NOMO-1 treated with dmso at 0.1 percent for 144 hours (cell line): ENCODE data around the gene SORBS1.

Experiments
- DNase-seq: peaks from one replicate; lab custom pipeline; 2025; ENCODE audit not compliant: unreplicated experiment; lab: John Stamatoyannopoulos, UW

SORBS1 gene

GRCh38 chr10:95517536-95518454, 43.4 kb downstream of the SORBS1 start:
- DNase-seq = no peak

DNA sequence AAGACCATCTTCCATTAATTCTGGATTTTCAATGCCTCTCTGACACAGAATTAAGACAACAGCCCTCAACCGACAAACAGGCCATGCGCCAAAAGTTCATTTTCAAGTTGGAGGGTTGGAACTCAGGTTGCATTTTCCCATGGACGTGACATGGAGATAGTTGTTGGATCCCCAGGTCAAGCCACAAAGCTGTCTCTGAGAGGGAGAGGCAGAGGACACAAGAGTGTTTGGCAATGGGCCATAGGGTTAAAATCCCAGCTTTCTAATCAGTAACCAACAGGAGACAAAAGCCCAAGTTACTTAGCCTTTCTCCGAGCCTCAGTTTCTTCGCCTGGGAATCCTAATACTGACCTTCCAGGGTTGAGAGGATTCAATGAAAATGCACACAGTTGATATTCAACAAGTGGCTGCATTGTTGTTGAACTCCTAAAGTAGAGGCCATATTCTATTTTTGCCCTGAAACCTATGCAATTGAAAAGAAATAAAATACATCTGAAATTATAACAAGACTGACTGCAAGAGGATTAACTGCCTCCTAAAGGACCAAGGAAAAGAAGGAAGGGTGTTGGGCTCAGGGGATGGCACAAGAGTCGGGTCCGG, 44.3 kb downstream of the SORBS1 start:
- no peak for DNase-seq

GRCh38 chr10:95513941-95514392, 47.2 kb downstream of the SORBS1 start:
- DNase-seq = no peak

DNA sequence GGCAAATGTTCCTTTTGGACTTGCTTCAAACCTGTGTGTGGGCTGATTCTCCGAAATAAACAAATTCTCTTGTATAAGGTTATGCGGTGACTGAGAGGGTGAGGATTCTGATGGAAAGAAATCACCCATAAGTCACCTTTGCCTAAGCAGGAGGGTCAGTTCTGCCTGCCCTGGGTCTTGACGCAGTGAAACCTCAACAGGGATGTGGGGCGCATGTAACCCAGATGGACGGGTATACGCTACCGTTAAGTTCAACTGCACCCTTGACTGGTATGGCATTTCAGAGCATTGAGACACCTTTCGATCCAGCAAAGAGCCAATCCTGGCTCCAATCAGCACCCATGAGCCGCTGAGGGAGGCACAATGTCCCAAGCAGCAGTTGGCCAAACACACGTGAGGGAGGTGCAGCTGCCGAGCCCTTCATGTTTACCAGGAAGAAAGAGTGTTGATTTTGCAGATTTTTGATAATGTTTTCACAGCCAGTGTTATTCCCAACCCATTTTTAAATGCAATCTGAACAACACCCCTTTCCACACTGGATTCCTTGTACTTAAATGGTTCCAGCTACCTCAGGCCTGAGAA, 48.1 kb downstream of the SORBS1 start:
- no peak for DNase-seq

GRCh38 chr10:95511314-95511713, 49.9 kb downstream of the SORBS1 start:
- DNase-seq = no peak

DNA sequence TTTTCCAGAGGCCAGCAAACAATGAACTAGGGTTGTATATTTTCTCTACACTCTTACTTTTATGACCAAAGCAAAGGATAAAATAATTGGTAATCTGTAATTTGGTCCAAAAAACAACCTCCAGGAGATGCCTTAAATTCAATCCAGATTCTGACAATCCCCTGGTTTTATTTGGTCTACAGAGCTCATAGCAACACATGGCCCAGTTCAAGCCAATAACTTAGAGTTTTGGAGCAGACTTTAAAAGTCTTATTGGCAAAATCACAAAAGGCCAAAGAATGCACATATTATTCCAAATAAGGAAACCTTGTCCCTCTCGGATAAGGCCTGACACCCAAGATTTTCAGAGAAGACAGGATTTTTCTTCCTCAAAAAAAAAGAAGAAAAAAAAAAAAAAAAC, 51.9 kb downstream of the SORBS1 start:
- DNase-seq = no peak

- DNase-seq = no peak
Observed at GRCh38 chr10:95508730-95509129, 52.4 kb downstream of the SORBS1 start.

DNA sequence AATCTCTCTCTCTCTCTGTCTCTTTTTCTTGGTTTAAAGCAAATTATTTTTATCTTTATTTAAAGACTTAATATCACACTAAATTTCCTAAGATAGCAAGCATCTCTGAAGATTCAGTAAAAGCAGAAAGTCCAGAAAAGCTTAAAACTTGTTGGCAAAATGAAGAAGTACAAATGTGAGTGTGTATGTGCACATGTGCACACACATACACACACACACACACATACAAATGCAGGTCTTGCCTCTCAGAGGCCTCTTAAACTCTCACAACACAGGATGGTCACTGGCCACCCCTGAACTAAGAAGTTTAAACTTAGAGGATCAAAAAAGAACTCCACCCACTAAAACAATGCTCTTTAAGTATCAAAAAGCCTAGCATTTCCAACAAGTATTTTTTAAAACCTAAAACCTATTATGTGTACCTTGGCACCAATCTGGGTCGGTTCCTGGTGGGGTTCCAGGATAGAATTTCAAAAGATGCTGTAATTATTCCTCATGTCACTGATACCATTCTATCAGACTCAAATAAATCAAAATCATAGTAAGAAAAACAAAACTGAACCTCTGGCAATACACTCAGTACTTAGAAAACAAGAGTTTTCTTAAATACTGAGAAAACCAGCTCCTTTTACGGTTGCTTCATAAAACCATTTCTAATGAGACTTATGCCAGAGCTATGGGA, 55.0 kb downstream of the SORBS1 start:
- DNase-seq = no peak

- no peak for DNase-seq
Observed at GRCh38 chr10:95505641-95506040, 55.5 kb downstream of the SORBS1 start.

DNA sequence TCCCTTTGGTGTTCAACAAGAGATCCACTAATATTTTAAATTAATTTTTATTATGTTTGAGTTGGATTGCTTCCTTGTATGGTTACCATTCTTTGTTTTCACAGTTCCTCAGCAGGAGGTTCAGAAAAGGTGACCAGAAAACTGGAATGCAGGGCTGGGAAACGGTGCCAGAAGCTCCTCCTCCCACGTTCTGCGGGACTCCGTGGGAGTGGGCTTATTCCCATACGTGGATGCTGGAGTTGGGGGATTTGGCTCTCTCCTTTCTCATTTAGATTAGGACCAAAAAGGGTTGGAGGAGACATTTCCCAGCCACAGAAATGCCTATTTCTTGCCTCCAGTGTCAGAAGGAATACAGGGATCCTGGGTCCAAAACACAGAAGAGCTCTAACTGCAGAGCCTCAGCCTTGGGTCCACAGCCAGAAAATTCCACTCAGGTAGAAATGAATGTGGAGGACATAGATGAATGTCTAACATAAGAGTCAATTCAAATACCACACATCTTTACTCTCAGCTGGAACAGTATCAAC, 56.0 kb downstream of the SORBS1 start:
- no peak for DNase-seq

- no peak for DNase-seq
Observed at GRCh38 chr10:95504246-95504691, 56.9 kb downstream of the SORBS1 start.

DNA sequence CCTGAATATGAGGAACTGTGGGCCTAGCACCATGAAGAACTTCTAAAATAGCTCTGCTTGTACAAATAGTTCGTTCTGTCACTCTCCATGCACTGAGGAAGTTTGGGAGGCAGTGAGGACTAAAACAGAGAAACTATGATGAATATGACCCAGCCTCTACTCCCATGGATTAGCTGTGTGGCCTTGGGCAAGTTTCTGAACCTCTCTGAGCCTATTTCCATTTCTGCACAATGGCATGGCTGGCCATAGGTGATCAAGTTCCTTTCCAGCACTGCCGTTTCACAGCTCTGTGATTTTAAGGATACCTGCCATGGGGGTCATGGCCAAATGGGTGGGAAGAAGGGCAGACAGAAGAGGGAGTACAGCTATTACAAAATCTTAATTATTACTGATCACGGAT, 57.6 kb downstream of the SORBS1 start:
- DNase-seq = no peak

DNA sequence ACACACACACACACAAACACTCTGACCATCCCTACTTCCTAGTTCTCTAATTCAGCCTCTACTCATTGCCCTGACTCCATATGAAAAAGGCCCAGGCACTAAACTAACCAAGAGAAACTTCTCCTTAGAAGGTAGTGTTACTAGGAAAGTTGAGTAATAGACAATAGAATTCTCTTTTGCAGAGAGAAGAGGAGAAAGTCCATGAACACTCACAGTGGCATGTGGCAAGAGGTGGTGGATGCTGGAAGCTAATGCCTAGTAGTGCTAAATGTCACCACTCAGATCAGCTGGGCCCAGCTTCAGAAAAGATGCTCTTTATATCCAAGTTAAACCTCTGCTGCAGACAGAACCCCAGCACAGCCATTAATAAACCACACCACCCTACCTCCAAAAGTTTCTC, 58.2 kb downstream of the SORBS1 start:
- no peak for DNase-seq

- no peak for DNase-seq
Observed at GRCh38 chr10:95502377-95502776, 58.8 kb downstream of the SORBS1 start.

- DNase-seq = no peak
Observed at GRCh38 chr10:95501203-95502094, 59.7 kb downstream of the SORBS1 start.

GRCh38 chr10:95500649-95501048, 60.5 kb downstream of the SORBS1 start:
- DNase-seq = no peak

GRCh38 chr10:95500097-95500496, 61.1 kb downstream of the SORBS1 start:
- DNase-seq = no peak

DNA sequence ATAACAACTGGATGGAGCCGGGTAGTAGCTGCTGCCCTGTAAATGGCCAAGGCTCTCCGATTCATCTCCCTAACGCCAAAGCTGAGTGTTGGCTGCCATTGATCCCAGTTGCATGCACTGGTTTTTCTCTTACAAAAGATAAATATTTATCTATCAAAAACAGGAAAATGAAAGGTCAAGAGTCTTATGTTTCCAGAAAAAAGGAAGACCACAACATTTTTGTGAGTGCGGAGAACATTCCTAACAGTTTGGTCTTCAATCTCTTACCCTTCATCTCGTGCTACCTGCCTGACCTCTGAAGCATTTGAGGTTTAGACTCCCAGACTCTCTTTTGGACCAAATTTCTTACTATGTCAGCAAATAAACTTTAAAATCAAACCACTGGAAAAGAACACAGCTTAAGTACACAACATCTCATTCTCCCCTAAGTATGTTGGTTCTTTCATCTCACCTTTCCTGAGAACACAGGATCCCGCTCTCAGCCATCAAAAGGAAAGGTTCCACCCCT, 61.6 kb downstream of the SORBS1 start:
- DNase-seq = no peak

GRCh38 chr10:95496951-95497350, 64.2 kb downstream of the SORBS1 start:
- no peak for DNase-seq
